Activated T-helper 2 cell treated with anti-CD3 and anti-CD28 coated beads, Interferon-gamma antibody, Interleukin-2, Interleukin-4, amounts not matched to agents 10 μg/mL and 5 μg/mL and 100 μg/mL, durations not matched to agents 14 hours and 24 hours and 36 hours (primary cell): ENCODE measurements around the gene DENND5B. TPM values are rescaled to one million over a fixed set of nuclear protein-coding genes. Genes with fewer than 3 reads are reported as not detected.
A peak's percentile ranks its signal among the peaks of the same experiment; 100 is the strongest.

Source experiments
- DNase-seq: peaks from one replicate; pipeline ENCODE4 v3.0.0; 2021; ENCODE audit warnings: low spot score
- H3K27ac Mint-ChIP-seq: one replicate; pipeline ENCODE4 v1.8.0; 2021; ENCODE audit warnings: mixed read lengths
- H3K27me3 Mint-ChIP-seq: one replicate; pipeline ENCODE4 v1.8.0; 2021; ENCODE audit warnings: low read depth, mixed read lengths
- H3K36me3 Mint-ChIP-seq: one replicate; pipeline ENCODE4 v1.8.0; 2021; ENCODE audit warnings: low read depth, mixed read lengths
- H3K4me1 Mint-ChIP-seq: one replicate; pipeline ENCODE4 v1.8.0; 2021; ENCODE audit warnings: low read depth, mixed read lengths
- H3K4me3 Mint-ChIP-seq: one replicate; pipeline ENCODE4 v1.8.0; 2021; ENCODE audit warnings: low read depth, mild to moderate bottlenecking, moderate library complexity, mixed read lengths
- H3K9me3 Mint-ChIP-seq: one replicate; pipeline ENCODE4 v1.8.0; 2021; ENCODE audit warnings: mixed read lengths
- intact Hi-C: fragments of 100-400 bp; cut with micrococcal nuclease; formaldehyde crosslinking; loops from one replicate; pipeline ENCODE4 v1.15.1; 2023
- total RNA-seq: library from RNA; stranded (reverse); gene quantifications from 2 replicates; pipeline ENCODE4 v1.2.3, GENCODE V29; 2022

Gene DENND5B
- total RNA-seq, 1 donor from 2014 or later: 1.2 TPM

GRCh38 chr12:31363831-31364230 is 227.1 kb downstream of the DENND5B start:
- no peak overlapping the region for H3K4me3 Mint-ChIP-seq
- peaks cover 19% of the 10 kb centered on the region for H3K4me1 Mint-ChIP-seq
- peaks cover 3% of the 10 kb centered on the region for H3K27me3 Mint-ChIP-seq
- intact Hi-C loops: loop anchor here (2.0 kb wide), 1 partner anchor 111 kb away; no protein-coding TSS in a partner anchor
- H3K27ac Mint-ChIP-seq: no peak overlapping the region
- no peaks in the 10 kb centered on the region for H3K36me3 Mint-ChIP-seq
- H3K9me3 Mint-ChIP-seq: no peaks in the 10 kb centered on the region
- DNase-seq: no peak

GRCh38 chr12:31363416-31363809 is 227.5 kb downstream of the DENND5B start:
- peaks cover 19% of the 10 kb centered on the region for H3K4me1 Mint-ChIP-seq
- intact Hi-C loops: loop anchor here (2.0 kb wide), 1 partner anchor 111 kb away; no protein-coding TSS in a partner anchor
- H3K27me3 Mint-ChIP-seq: no peaks in the 10 kb centered on the region
- DNase-seq: no peak
- peak overlapping the region; percentile 78 for H3K27ac Mint-ChIP-seq
- H3K9me3 Mint-ChIP-seq: no peaks in the 10 kb centered on the region
- no peaks in the 10 kb centered on the region for H3K36me3 Mint-ChIP-seq
- no peak overlapping the region for H3K4me3 Mint-ChIP-seq

DNA sequence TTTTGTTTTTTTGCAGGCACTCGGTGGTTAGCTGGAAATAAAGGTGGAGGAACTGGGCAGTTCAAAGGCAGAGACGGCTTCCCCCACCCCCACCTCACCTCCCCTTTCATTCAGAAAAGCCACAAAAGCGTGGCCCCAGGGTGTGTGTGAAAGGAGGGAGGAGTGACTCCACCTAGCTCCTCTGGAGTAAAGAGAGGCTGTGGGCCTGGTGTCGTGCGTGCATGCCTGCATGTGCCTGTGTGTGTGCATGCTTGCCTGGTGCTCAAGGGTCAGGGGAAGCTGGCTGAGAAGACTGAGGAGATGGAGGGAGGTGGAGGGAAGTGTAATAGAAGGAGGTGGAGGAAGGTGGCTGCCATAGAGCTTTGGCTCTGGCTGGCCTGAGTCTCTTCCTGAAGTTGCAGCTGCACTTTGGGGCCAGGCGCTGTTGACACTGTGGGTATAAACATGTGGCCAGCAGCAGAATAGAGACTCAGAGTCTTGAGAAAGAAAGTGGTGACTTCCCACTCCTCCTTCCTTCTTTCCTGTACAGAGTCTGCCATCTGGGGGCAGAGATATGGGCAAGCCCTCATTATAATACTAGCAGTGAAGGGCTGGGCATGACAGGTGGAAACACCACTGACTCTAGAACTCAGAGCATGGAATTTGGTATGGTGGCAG is 228.0 kb downstream of the DENND5B start:
- Mint-ChIP-seq H3K27ac (peak overlapping the region; percentile 78), H3K27me3 (no peaks in the 10 kb centered on the region), H3K36me3 (no peaks in the 10 kb centered on the region), H3K4me3 (peak overlapping the region; percentile 49), H3K4me1 (peaks cover 19% of the 10 kb centered on the region), H3K9me3 (no peaks in the 10 kb centered on the region)
- DNase-seq: peak; percentile 32
- intact Hi-C loops: loop anchor here (1.0 to 2.0 kb wide), 2 partner anchors 37 to 110 kb away; partner anchors contain the start of gene SINHCAF

- peaks cover 19% of the 10 kb centered on the region for H3K4me1 Mint-ChIP-seq
- no peaks in the 10 kb centered on the region for H3K36me3 Mint-ChIP-seq
- H3K27ac Mint-ChIP-seq: peak overlapping the region; percentile 78
- DNase-seq: peak; percentile 9
- no peaks in the 10 kb centered on the region for H3K27me3 Mint-ChIP-seq
- H3K4me3 Mint-ChIP-seq: peak overlapping the region; percentile 49
- H3K9me3 Mint-ChIP-seq: no peaks in the 10 kb centered on the region
- intact Hi-C loops: loop anchor here (1.0 to 2.0 kb wide), 2 partner anchors 36 to 109 kb away; partner anchors contain the start of gene SINHCAF
Observed at GRCh38 chr12:31362115-31362758, 228.7 kb downstream of the DENND5B start.

- Mint-ChIP-seq H3K36me3 (no peaks in the 10 kb centered on the region), H3K4me1 (peaks cover 19% of the 10 kb centered on the region)
Observed at GRCh38 chr12:31361730-31362114, 229.2 kb downstream of the DENND5B start.

GRCh38 chr12:31355747-31356107 is 235.2 kb downstream of the DENND5B start:
- Mint-ChIP-seq H3K4me1 (no peaks in the 10 kb centered on the region), H3K9me3 (no peaks in the 10 kb centered on the region), H3K27me3 (peaks cover 3% of the 10 kb centered on the region), H3K4me3 (no peak overlapping the region), H3K36me3 (no peaks in the 10 kb centered on the region), H3K27ac (no peak overlapping the region)
- intact Hi-C loops: no loop called here
- no peak for DNase-seq

More at GRCh38 chr12:31361730-31362114, 229.2 kb downstream of the DENND5B start:
- intact Hi-C loops: loop anchor here (1.0 to 2.0 kb wide), 2 partner anchors 35 to 109 kb away; partner anchors contain the start of gene SINHCAF
- H3K4me3 Mint-ChIP-seq: no peak overlapping the region
- no peak overlapping the region for H3K27ac Mint-ChIP-seq
- H3K9me3 Mint-ChIP-seq: no peaks in the 10 kb centered on the region
- DNase-seq: no peak
- H3K27me3 Mint-ChIP-seq: no peaks in the 10 kb centered on the region

DNA sequence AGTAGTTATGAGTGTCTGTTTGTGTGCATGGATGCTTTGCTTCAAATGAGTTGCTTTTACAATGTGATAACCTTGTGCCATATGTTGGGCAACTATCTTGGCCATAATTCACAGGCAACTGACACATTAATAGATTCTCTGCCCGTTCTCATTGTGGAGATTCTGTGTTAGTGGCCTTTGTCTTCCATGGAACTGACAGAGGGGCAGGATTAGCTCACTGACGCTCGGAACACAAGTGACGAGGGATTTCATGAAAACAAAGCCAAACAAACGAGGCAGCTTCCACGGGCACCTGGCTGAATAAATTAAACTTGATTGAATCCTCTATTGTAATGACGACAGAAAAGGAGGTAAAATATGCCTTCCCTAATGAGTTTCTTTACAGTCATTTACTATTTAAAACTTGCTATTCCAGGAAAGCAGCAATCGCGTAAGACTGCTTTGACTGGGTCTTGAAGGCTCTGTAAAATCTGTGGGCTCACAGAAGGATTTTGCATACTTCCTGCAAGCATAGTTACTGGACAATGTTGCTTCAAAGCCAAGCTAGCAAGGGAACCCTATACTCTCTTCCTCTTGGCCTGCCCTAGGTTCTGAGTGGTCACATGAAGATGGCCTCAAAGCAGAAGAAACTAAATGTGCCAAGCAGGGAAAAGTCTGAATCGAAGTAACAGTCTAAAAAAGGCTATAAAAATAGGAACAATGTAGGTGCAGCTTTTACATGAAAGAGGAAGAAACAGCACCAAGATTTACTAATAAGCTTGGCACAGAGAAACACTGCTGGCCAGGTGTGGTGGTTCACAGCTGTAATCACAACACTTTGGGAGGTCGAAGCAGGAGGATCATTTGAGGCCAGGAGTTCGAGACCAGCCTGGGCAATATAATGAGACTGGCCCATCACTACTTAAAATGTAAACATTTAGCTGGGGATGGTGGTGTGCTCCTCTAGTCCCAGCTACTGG is 236.9 kb downstream of the DENND5B start:
- Mint-ChIP-seq H3K27me3 (peaks cover 12% of the 10 kb centered on the region), H3K4me3 (no peak overlapping the region), H3K4me1 (no peaks in the 10 kb centered on the region), H3K36me3 (no peaks in the 10 kb centered on the region), H3K27ac (no peak overlapping the region), H3K9me3 (no peaks in the 10 kb centered on the region)
- DNase-seq: no peak
- intact Hi-C loops: no loop called here

GRCh38 chr12:31346267-31346666 is 244.7 kb downstream of the DENND5B start:
- no peaks in the 10 kb centered on the region for H3K4me1 Mint-ChIP-seq
- no peaks in the 10 kb centered on the region for H3K36me3 Mint-ChIP-seq
- H3K27me3 Mint-ChIP-seq: peaks cover 16% of the 10 kb centered on the region
- no peak overlapping the region for H3K27ac Mint-ChIP-seq
- DNase-seq: no peak
- no peak overlapping the region for H3K4me3 Mint-ChIP-seq
- intact Hi-C loops: no loop called here
- no peaks in the 10 kb centered on the region for H3K9me3 Mint-ChIP-seq

- Mint-ChIP-seq H3K4me1 (no peaks in the 10 kb centered on the region), H3K9me3 (no peaks in the 10 kb centered on the region), H3K4me3 (no peak overlapping the region), H3K36me3 (no peaks in the 10 kb centered on the region), H3K27ac (no peak overlapping the region), H3K27me3 (peaks cover 6% of the 10 kb centered on the region)
- no peak for DNase-seq
- intact Hi-C loops: no loop called here
Observed at GRCh38 chr12:31343139-31343538, 247.8 kb downstream of the DENND5B start.

- intact Hi-C loops: no loop called here
- H3K27ac Mint-ChIP-seq: no peak overlapping the region
- peaks cover 2% of the 10 kb centered on the region for H3K4me1 Mint-ChIP-seq
- H3K36me3 Mint-ChIP-seq: no peaks in the 10 kb centered on the region
- peaks cover 5% of the 10 kb centered on the region for H3K27me3 Mint-ChIP-seq
- DNase-seq: no peak
- H3K4me3 Mint-ChIP-seq: no peak overlapping the region
- no peaks in the 10 kb centered on the region for H3K9me3 Mint-ChIP-seq
Observed at GRCh38 chr12:31342286-31342685, 248.7 kb downstream of the DENND5B start.

GRCh38 chr12:31339831-31340622 is 250.9 kb downstream of the DENND5B start:
- Mint-ChIP-seq H3K9me3 (no peaks in the 10 kb centered on the region), H3K27me3 (peaks cover 5% of the 10 kb centered on the region), H3K4me3 (no peak overlapping the region), H3K36me3 (no peaks in the 10 kb centered on the region), H3K4me1 (peaks cover 2% of the 10 kb centered on the region), H3K27ac (no peak overlapping the region)
- intact Hi-C loops: no loop called here
- no peak for DNase-seq

DNA sequence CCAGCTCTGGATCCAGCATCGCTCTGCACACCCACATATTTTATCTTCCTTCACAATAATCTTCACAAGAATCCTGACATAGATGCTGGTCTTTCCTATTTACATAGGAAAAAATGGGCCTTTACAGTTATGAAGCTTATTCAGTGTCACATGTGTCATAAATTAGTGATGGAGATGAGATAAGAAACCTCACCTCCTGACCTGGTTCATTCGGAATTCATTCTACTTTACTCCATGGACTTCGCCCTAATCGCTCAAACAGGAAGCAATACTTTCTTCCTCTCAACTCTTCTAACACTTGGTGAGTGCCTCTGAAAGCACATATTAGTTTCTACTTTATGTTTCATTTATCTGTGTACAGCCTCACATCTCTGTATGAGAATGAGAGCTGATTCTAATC is 253.0 kb downstream of the DENND5B start:
- Mint-ChIP-seq H3K36me3 (no peaks in the 10 kb centered on the region), H3K4me1 (peaks cover 2% of the 10 kb centered on the region), H3K27ac (no peak overlapping the region), H3K27me3 (peaks cover 7% of the 10 kb centered on the region), H3K4me3 (no peak overlapping the region), H3K9me3 (no peaks in the 10 kb centered on the region)
- intact Hi-C loops: no loop called here
- DNase-seq: no peak
